HG03135 (cell line): ENCODE results near the gene MBIP.

Source experiments
- ATAC-seq: cut with Tn5 transposase; IDR thresholded peaks from one replicate; pipeline ENCODE4 v1.9.1; 2021; ENCODE audit warnings: mild to moderate bottlenecking, moderate library complexity; ENCODE audit not compliant: unreplicated experiment

The MBIP gene

GRCh38 chr14:36270191-36270590 lies 50.2 kb downstream of the MBIP start:
- ATAC-seq = no peak

DNA sequence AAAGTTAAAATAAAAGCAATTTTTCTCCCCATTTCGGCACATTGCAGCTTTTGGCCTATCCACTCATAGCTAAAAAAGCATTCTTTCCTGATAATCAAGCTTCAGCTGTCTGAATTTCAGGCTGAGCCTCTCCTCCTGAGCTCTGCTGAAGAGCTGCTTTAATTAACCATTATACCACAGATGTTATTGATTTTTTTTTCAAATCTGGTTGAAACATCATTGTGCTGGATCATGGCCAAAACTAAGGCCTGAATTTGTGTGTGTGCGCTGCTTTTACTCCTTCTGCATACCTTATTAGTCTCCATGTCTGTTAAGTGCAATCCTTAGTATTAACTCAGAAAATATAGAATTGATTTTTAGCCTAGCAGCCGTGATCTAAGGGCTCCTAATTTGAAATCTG lies 52.3 kb downstream of the MBIP start:
- ATAC-seq = no peak

- ATAC-seq = no peak
These were observed 55.8 kb downstream of the MBIP start for GRCh38 chr14:36264595-36264994.

GRCh38 chr14:36264107-36264506 lies 56.3 kb downstream of the MBIP start:
- ATAC-seq = no peak

DNA sequence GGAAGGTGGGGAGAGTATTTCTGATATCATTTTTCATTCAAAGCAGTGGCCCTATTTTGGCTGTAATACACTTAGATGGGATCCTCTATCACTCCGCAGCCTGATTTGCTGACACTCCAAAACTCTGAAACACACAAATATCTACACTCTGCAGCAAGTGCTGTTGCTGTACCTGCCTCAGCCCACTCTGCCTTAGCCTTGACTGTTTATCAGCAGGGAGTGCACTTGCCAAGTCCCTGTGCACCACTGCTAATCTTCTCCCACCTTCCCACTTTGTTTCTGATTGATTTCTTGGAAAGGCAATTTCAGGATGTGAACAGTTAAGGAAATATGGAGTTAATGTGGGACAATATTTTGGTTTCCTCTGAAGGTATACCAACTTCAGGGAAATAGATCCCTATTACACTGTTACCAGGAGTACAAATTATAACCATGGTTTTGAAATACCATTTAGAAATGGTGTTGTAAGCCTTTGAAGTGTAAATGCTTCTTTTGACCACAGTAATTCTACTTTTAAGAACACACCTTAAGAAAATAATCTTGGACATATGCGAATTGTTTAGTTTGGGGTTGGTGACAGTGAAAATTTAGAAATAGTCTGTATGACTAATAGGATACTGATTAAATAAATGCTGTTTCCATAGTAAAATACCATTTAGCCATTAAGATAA lies 59.3 kb downstream of the MBIP start:
- ATAC-seq = no peak

DNA sequence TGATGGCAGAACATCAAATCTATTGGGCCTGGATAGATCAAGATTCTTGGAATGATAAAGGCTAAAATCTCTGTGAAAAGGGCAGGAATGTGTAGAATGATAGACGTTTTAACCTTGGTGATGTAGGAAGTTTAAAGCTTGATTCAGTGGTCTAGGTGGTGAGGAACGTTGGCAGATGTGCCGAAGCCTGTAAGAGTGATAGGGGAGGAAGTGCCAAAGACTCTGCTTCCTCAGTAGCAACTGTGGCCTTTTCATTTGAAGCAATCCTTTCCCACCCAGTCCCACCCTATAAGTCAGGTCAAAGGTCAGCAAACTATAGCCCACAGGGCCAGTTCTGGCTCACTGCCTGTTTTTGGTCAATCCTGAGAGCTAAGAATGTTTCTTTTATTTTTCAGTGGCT lies 62.2 kb downstream of the MBIP start:
- ATAC-seq = no peak

- no peak for ATAC-seq
These were observed 64.2 kb downstream of the MBIP start for GRCh38 chr14:36256126-36256801.

DNA sequence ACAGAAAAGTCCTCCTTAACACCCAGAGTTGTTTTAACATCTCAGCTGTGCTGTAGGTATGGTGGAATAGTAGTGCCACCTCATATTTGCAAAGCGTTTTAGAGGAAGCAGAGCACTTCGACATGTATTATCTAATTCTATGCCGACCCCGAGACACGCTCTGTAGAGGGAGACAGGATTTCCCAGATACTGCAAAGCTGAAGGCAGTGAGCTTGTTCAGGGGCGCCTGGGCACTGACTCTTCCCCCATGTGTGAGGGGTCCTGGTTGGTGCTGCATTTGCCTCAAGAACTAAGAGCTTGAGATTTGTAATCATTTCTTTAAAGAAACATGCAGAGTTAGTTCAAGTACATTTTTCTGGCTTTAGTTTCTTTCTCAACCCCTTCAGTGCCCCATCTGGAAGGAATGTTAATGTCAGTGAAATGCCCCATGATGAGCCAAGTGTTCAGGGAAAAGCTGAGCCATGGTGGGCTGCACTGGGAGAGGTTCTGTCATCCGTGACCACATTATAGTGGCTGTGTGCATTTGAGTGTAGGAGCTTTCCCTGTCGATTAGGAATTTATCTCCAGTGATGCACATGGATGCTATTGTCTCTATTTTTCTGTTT lies 66.3 kb downstream of the MBIP start:
- no peak for ATAC-seq
